ENCODE data around the gene SND1. TPM values are rescaled to one million over a fixed set of nuclear protein-coding genes. Genes with fewer than 3 reads are reported as not detected.

SND1 gene
- total RNA-seq, 1 experiment from 2014 or later, result 139 TPM

DNA sequence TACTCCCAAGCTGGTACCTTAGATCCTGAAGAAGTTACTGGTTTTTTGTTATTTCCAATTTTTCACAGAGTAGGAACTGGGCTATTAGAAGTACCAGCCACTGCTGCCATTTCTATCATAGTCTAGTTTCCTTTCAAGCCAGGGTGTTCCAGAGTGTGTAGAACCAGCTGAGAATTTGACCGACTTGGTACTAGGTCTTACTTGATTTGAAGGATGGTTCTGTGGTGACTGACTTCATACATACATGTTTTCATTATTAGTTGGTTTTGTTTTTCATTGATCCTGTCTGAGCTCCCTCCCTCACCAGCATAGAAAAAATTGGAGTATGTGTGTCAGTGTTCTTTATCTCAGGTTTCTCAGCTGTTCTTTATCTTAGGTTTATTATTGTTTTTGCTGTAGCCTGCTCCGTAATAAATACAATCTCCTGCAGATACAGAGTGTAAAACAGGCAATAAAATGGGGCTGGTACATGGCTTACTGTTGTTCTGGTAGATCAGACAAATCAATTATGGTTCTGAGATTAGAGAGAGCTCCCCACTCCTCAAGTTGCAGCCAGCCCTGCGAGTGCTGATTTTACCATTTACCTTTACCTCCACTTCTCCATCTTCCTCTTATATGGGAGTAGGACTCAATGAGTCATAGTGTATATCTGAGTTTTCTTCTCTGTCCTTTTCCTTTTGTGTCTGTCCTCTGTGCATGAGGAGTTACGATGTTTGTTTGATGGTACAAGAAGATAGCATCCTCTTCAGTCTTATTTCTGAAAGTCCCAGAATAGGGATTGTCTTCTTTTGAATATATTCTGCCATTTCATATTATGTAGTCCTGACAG, 256.6 kb downstream of the SND1 start:
- no TSS peak for BruUV-seq (replicated peaks)
- TF ChIP-seq EZH2phosphoT487 (IDR thresholded peaks at IDR 0.05; ENCODE audit: borderline replicate concordance, low read length) (no peak), CTCF (conservative IDR thresholded peaks at IDR 0.05; ENCODE audit: low read depth, low read length) (no peak), EZH2 (IDR thresholded peaks at IDR 0.05; ENCODE audit: low read length, unreplicated experiment) (no peak)
- no peak overlapping the region for H2AFZ ChIP-seq (ENCODE audit: low read length)
- H3K9ac ChIP-seq (ENCODE audit: low read length), result no peak overlapping the region
- H3K79me2 ChIP-seq (ENCODE audit: low read length), result no peaks in the 10 kb centered on the region
- intact Hi-C loops (cut with micrococcal nuclease), result no loop called here
- POLR2A ChIA-PET (ENCODE audit: unreplicated experiment), result no interaction called here
- no peak overlapping the region for H3K27ac ChIP-seq (ENCODE audit: low read length)
- H3K4me2 ChIP-seq (ENCODE audit: low read length), result no peak overlapping the region
- H3K36me3 ChIP-seq (ENCODE audit: low read depth, low read length), result no peaks in the 10 kb centered on the region; the same call in 1 of the 2 replicates
- no peaks in the 10 kb centered on the region for H3K27me3 ChIP-seq (ENCODE audit: low read length)
- H3F3A ChIP-seq (ENCODE audit: low read length, unreplicated experiment), result no peaks in the 10 kb centered on the region
- DNase-seq (no peak), ATAC-seq (no peak)
- H3K4me3 ChIP-seq (ENCODE audit: low read length), result no peak overlapping the region
- H4K20me1 ChIP-seq (ENCODE audit: low read length), result no peaks in the 10 kb centered on the region; the same call in 1 of the 2 replicates
- no peaks in the 10 kb centered on the region for H3K9me3 ChIP-seq (ENCODE audit: low read length)
- no peaks in the 10 kb centered on the region for H3K9me2 ChIP-seq (replicated peaks; ENCODE audit: low read length)
- CTCF ChIA-PET, result no interaction called here
- peaks cover 11% of the 10 kb centered on the region for H3K4me1 ChIP-seq (ENCODE audit: insufficient read depth, low read length)

DNA sequence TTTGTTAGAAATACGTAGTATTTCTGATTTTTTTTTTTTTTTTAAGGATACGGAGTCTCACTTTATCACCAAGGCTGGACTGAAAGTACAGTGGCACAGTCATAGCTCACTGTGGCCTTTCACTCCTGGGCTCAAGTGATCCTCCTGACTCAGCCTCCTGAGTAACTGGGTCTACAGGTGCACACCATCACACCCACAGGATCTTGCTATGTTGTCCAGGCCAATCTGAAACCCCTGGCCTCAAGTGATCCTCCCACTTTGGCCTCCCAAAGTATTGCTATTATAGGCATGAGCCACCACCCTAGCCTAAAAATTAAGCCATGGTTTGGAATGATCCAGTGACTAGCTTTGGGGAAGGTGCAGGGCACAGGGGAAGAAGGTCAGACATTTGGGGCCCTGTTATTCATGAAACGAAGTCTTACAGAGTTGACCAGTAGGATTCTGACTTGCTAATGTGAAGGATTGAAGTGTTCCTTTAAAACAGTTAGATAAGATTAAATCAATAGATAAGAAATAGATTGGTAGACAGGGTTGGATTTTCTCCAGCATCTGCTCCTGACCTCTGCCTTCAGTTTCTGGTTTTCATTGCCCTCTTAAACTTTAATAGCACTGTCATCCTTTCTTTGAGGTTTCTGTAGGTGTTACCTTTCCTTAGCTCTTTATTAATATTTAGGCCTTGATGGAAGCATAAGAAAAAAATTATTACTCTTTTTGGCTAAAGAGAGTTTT, 257.6 kb downstream of the SND1 start:
- Histone ChIP-seq H3K9ac (ENCODE audit: low read length) (no peak overlapping the region), H3K4me2 (ENCODE audit: low read length) (no peak overlapping the region), H3K9me2 (replicated peaks; ENCODE audit: low read length) (no peaks in the 10 kb centered on the region), H3K27ac (ENCODE audit: low read length) (no peak overlapping the region), H3F3A (ENCODE audit: low read length, unreplicated experiment) (no peaks in the 10 kb centered on the region), H3K4me3 (ENCODE audit: low read length) (no peak overlapping the region), H4K20me1 (ENCODE audit: low read length) (no peaks in the 10 kb centered on the region; the same call in 1 of the 2 replicates), H3K27me3 (ENCODE audit: low read length) (no peaks in the 10 kb centered on the region), H3K9me3 (ENCODE audit: low read length) (no peaks in the 10 kb centered on the region), H3K4me1 (ENCODE audit: insufficient read depth, low read length) (peaks cover 11% of the 10 kb centered on the region), H3K36me3 (ENCODE audit: low read depth, low read length) (no peaks in the 10 kb centered on the region; the same call in 1 of the 2 replicates), H3K79me2 (ENCODE audit: low read length) (no peaks in the 10 kb centered on the region), H2AFZ (ENCODE audit: low read length) (no peak overlapping the region)
- CTCF ChIA-PET, result no interaction called here
- no peak for ATAC-seq
- no peak for TF ChIP-seq CTCF (conservative IDR thresholded peaks at IDR 0.05; ENCODE audit: low read depth, low read length)
- no peak for TF ChIP-seq EZH2phosphoT487 (IDR thresholded peaks at IDR 0.05; ENCODE audit: borderline replicate concordance, low read length)
- TF ChIP-seq EZH2 (IDR thresholded peaks at IDR 0.05; ENCODE audit: low read length, unreplicated experiment), result no peak
- POLR2A ChIA-PET (ENCODE audit: unreplicated experiment), result no interaction called here
- BruUV-seq (replicated peaks), result no TSS peak
- intact Hi-C loops (cut with micrococcal nuclease), result no loop called here
- no peak for DNase-seq

Measured in PC-3 (cell line).